Heart left ventricle (tissue), 16 donors: ENCODE measurements around the gene IL23R. TPM values are rescaled to one million over a fixed set of nuclear protein-coding genes. Genes with fewer than 3 reads are reported as not detected.

ENCODE experiments used
- ATAC-seq, 4 donors: fragments of 200-7000 bp; cut with Tn5 transposase; one replicate each; pipeline ENCODE4 v1.9.1; 2020 to 2022; ENCODE audit warnings: moderate library complexity in 4 of 4, mild to moderate bottlenecking in 3 of 4, moderate number of reproducible peaks in 1 of 4
- DNase-seq, 5 donors: peaks; one replicate each; pipeline ENCODE4 v3.0.0-alpha.2; 2020
- H3K27ac ChIP-seq, 12 donors: fragments of 200-600 bp; sonication (generic) in 4 of 12; one replicate each; pipeline versions ENCODE4 v1.5.0 to v1.8.0; 2016 to 2022; ENCODE audit warnings: mild to moderate bottlenecking in 2 of 12
- H3K27me3 ChIP-seq, 9 donors: fragments of 200-600 bp; sonication (generic) in 2 of 9; one replicate each; pipeline versions ENCODE4 v1.5.1 to v1.8.0; 2016 to 2022; ENCODE audit warnings: mild to moderate bottlenecking in 3 of 9
- H3K36me3 ChIP-seq, 9 donors: fragments of 200-600 bp; sonication (generic) in 2 of 9; one replicate each; pipeline versions ENCODE4 v1.5.0 to v1.8.0; 2018 to 2022; ENCODE audit warnings: mild to moderate bottlenecking in 2 of 9
- H3K4me1 ChIP-seq, 12 donors: fragments of 200-600 bp; sonication (generic) in 4 of 12; one replicate each; pipeline versions ENCODE4 v1.5.0 to v1.8.0; 2016 to 2022; ENCODE audit warnings: mild to moderate bottlenecking in 3 of 12
- H3K4me3 ChIP-seq, 12 donors: fragments of 200-600 bp; sonication (generic) in 4 of 12; one replicate each; pipeline versions ENCODE4 v1.5.0 to v1.8.0; 2017 to 2022; ENCODE audit warnings: mild to moderate bottlenecking in 9 of 12, moderate library complexity in 4 of 12
- H3K9me3 ChIP-seq, 12 donors: fragments of 200-600 bp; sonication (generic) in 4 of 12; one replicate each; pipeline versions ENCODE4 v1.5.0 to v1.8.0; 2016 to 2022; ENCODE audit warnings: mild to moderate bottlenecking in 1 of 12
- POLR2A ChIP-seq, 2 donors: fragments of 450-650 bp; IDR thresholded peaks; one replicate each; pipeline ENCODE4 v1.6.1; 2017; ENCODE audit warnings: antibody characterized with exemption in 2 of 2, mild to moderate bottlenecking in 2 of 2, moderate library complexity in 2 of 2
- WGBS, 4 donors: extraction: QIAGEN DNeasy Blood & Tissue Kit in 2 of 4; methylation state at CpG; one replicate each; pipeline versions ENCODE4 v1.1.5 to v1.1.7; 2013 to 2018; 5-methylcytosine and 5-hydroxymethylcytosine counted together
- intact Hi-C, 10 donors: fragments of 100-400 bp; cut with DNase I; formaldehyde crosslinking; loops; one replicate each; pipeline versions ENCODE4 v1.11.1 to v1.14.2; 2022
- polyA plus RNA-seq, 2 donors: library from polyadenylated mRNA; stranded (reverse); fragments of 200-250 nt; gene quantifications; one replicate each; pipeline ENCODE4 v1.2.3, GENCODE V29; 2013
- total RNA-seq, 9 donors: library from RNA; depleted of rRNA in 2 of 9; stranded (reverse); fragments of >200 nt in 2 of 9; fragmentation: NEBNext Ultra II Directional in 3 of 9; extraction: Animal tissue kit (Norgen Biotek cat#: 25700) in 3 of 9; gene quantifications; one replicate each; pipeline versions ENCODE4 v1.1.0 to v1.2.4, GENCODE V29; 2016 to 2023
- TF ChIP-seq, protein P1 (sequence below), 12 donors: fragments of 200-600 bp; sonication (generic) in 4 of 12; IDR thresholded peaks; one replicate each; pipeline versions ENCODE4 v1.5.0 to v1.8.0; 2018 to 2022; ENCODE audit warnings: antibody characterized with exemption in 12 of 12, mild to moderate bottlenecking in 5 of 12
- donor health status: ischemic (EF 13 %, LVEDD 7.1; RV severe dilation, severe dysfunction).
- donor health status: healthy with polysubstance abuse.
- donor health status: DM: no; HTN: yes; CAD: no.
- donor health status: DM: no; HTN: no; CAD: no.
- donor health status: ischemic (EF 25% LVEDD 6.9; RV normal size, moderate dysfunction).
- donor health status: ischemic (EF 25% LVEDD 5.7; RV mildly dilated, moderate dysfunction).
- donor health status: healthy.
- donor health status: DM: yes; HTN: yes; CAD: no.
- donor health status: ischemic (EF 35%, LVEDD 5.7; RV mildly dilated, moderate dysfunction).
- donor health status: nonischemic (EF 11% LVEDD 7.7; RV severe dilation, severe dysfunction).
- donor health status: DM: yes; HTN: yes; CAD: no.
- donor health status: PGD.
- donor health status: ischemic (EF 29% LVEDD 5.4; RV normal size, mild dysfunction).
- donor health status: nonischemic (EF 23%, LVEDD 6.1; RV moderate dilation, normal function).

Gene IL23R
- total and polyA plus RNA-seq, 11 donors, result not detected

DNA sequence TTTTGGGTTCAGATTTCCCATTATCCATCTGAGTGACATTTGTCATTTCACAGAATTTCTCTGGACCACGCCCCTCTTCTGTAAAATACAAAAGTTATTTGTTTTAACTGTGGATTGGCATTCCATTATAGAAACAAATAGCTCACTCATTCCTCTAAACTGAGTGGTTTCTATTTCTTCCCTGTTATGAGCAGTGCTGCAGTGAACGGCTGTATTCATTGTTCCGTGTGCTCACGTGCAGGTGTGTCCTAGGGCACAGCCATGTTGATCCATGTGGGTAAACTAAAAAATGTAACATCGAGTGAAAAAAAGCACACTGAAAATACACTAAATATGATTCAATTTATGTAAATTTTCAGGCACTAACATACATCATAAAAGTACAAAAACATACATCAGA, 114.4 kb downstream of the IL23R start:
- no peaks in the 10 kb centered on the region for H3K27me3 ChIP-seq
- H3K36me3 ChIP-seq, result no peaks in the 10 kb centered on the region
- no peak overlapping the region for H3K4me3 ChIP-seq
- peaks cover 0 to 6% (median 0%) of the 10 kb centered on the region in 12 donors for H3K9me3 ChIP-seq
- 77 to 91% (median 83%) methylated on average over 5 of the region's 5 CpGs for WGBS, 4 donors
- no peak overlapping the region for H3K27ac ChIP-seq
- no peak for ATAC-seq
- intact Hi-C loops, result no loop called here
- TF ChIP-seq, protein P1, sequence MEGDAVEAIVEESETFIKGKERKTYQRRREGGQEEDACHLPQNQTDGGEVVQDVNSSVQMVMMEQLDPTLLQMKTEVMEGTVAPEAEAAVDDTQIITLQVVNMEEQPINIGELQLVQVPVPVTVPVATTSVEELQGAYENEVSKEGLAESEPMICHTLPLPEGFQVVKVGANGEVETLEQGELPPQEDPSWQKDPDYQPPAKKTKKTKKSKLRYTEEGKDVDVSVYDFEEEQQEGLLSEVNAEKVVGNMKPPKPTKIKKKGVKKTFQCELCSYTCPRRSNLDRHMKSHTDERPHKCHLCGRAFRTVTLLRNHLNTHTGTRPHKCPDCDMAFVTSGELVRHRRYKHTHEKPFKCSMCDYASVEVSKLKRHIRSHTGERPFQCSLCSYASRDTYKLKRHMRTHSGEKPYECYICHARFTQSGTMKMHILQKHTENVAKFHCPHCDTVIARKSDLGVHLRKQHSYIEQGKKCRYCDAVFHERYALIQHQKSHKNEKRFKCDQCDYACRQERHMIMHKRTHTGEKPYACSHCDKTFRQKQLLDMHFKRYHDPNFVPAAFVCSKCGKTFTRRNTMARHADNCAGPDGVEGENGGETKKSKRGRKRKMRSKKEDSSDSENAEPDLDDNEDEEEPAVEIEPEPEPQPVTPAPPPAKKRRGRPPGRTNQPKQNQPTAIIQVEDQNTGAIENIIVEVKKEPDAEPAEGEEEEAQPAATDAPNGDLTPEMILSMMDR (IDR thresholded peaks at IDR 0.05), result no peak
- no peak for TF ChIP-seq POLR2A (IDR thresholded peaks at IDR 0.05)
- no peak for DNase-seq
- H3K4me1 ChIP-seq, result no peaks in the 10 kb centered on the region

DNA sequence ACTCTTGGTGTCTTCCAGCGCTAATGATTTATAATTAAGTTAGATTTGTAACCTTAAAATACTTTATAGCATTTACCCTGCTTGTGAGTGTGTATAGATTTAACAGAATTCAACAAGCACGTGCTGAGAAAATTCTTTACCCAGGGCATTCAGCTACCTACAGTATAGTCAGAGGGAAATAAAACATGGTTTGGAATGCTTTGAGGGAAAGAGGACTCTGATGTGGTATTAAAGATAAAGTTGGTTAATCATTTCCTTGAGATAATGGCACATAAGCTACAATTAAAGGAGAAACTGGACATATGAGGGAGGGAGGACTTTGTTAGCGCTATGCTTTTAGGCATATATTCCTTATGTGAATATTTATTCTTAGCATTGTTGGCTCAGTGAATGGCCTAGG, 115.0 kb downstream of the IL23R start:
- WGBS, 4 donors, result 72 to 83% (median 77%) methylated on average over 3 of the region's 3 CpGs
- no peaks in the 10 kb centered on the region for H3K4me1 ChIP-seq
- DNase-seq, result no peak

GRCh38 chr1:67285780-67286488, 119.7 kb downstream of the IL23R start:
- no peak for DNase-seq
- 77 to 87% (median 85%) methylated on average over 8 of the region's 8 CpGs for WGBS, 4 donors
- no peak for ATAC-seq
- Histone ChIP-seq H3K27me3 (no peaks in the 10 kb centered on the region), H3K4me1 (no peaks in the 10 kb centered on the region), H3K4me3 (no peak overlapping the region), H3K27ac (no peak overlapping the region), H3K9me3 (peaks cover 0 to 3% (median 0%) of the 10 kb centered on the region in 12 donors), H3K36me3 (no peaks in the 10 kb centered on the region)
- TF ChIP-seq, protein P1 (IDR thresholded peaks at IDR 0.05), result no peak
- no peak for TF ChIP-seq POLR2A (IDR thresholded peaks at IDR 0.05)
- intact Hi-C loops, result no loop called here

More for the DNA sequence above, 115.0 kb downstream of the IL23R start:
- H3K9me3 ChIP-seq, result peaks cover 0 to 2% (median 0%) of the 10 kb centered on the region in 12 donors
- H3K27ac ChIP-seq, result no peak overlapping the region
- H3K36me3 ChIP-seq, result no peaks in the 10 kb centered on the region
- H3K27me3 ChIP-seq, result no peaks in the 10 kb centered on the region
- intact Hi-C loops, result no loop called here
- TF ChIP-seq POLR2A (IDR thresholded peaks at IDR 0.05), result no peak
- TF ChIP-seq, protein P1 (IDR thresholded peaks at IDR 0.05), result no peak
- no peak overlapping the region for H3K4me3 ChIP-seq
- ATAC-seq, result no peak

- Histone ChIP-seq H3K9me3 (peaks cover 0 to 3% (median 0%) of the 10 kb centered on the region in 12 donors), H3K27ac (no peak overlapping the region), H3K27me3 (no peaks in the 10 kb centered on the region), H3K4me1 (no peaks in the 10 kb centered on the region), H3K36me3 (no peaks in the 10 kb centered on the region), H3K4me3 (no peak overlapping the region)
- 60 to 76% (median 67%) methylated on average over 4 of the region's 4 CpGs for WGBS, 4 donors
- intact Hi-C loops, result no loop called here
- DNase-seq (no peak), ATAC-seq (no peak)
- no peak for TF ChIP-seq POLR2A (IDR thresholded peaks at IDR 0.05)
- TF ChIP-seq, protein P1 (IDR thresholded peaks at IDR 0.05), result no peak
Measured at GRCh38 chr1:67290236-67290635, 124.0 kb downstream of the IL23R start.
